HepG2 (cell line): ENCODE data around the gene COBL. TPM values are rescaled to one million over a fixed set of nuclear protein-coding genes. Genes with fewer than 3 reads are reported as not detected.
A peak's percentile ranks its signal among the peaks of the same experiment; 100 is the strongest.

Experiments
- ARID2 ChIP-seq: sonication (generic); formaldehyde crosslinking; IDR thresholded peaks from 2 replicates; pipeline ENCODE4 v1.8.1; 2022; ENCODE audit warnings: mild to moderate bottlenecking, missing genetic modification reagents, borderline replicate concordance
- BRD4 ChIP-seq: sonication (generic); formaldehyde crosslinking; IDR thresholded peaks from 2 replicates; pipeline ENCODE4 v1.4.0; 2020; ENCODE audit warnings: missing genetic modification reagents
- ELF3 ChIP-seq: IDR thresholded peaks from 2 replicates; pipeline ENCODE4 v1.6.1; 2016; ENCODE audit warnings: missing genetic modification reagents, missing compliant biosample characterization
- EZH2 ChIP-seq: conservative IDR thresholded peaks from 2 replicates; pipeline ENCODE4 v1.6.1; 2012; ENCODE audit warnings: mild to moderate bottlenecking, low read depth, low read length, moderate library complexity
- MIER2 ChIP-seq: IDR thresholded peaks from 2 replicates; pipeline ENCODE4 v1.6.1; 2016; ENCODE audit warnings: missing biosample characterization, missing genetic modification reagents
- NFE2L2 ChIP-seq: fragments of 150-350 bp; IDR thresholded peaks from 2 replicates; pipeline ENCODE4 v1.6.1; 2014; ENCODE audit warnings: low read length
- NFYC ChIP-seq: IDR thresholded peaks from 2 replicates; pipeline ENCODE4 v1.6.1; 2016; ENCODE audit warnings: missing genetic modification reagents, missing compliant biosample characterization
- PPARG ChIP-seq: conservative IDR thresholded peaks from 2 replicates; pipeline ENCODE4 v1.6.1; 2016; ENCODE audit warnings: missing biosample characterization, missing genetic modification reagents
- RFXAP ChIP-seq: sonication (generic); formaldehyde crosslinking; IDR thresholded peaks from 2 replicates; pipeline ENCODE4 v1.4.0; 2020; ENCODE audit warnings: missing genetic modification reagents, borderline replicate concordance
- RNF2 ChIP-seq: fragments of 450-650 bp; conservative IDR thresholded peaks from 2 replicates; pipeline ENCODE4 v1.6.1; 2016; ENCODE audit warnings: low read depth
- SMAD9 ChIP-seq: sonication (generic); formaldehyde crosslinking; IDR thresholded peaks from 2 replicates; pipeline ENCODE4 v1.5.1; 2020; ENCODE audit warnings: mild to moderate bottlenecking, missing genetic modification reagents
- STAT6 ChIP-seq: sonication (generic); formaldehyde crosslinking; IDR thresholded peaks from 2 replicates; pipeline ENCODE4 v1.4.0; 2020; ENCODE audit warnings: missing genetic modification reagents, mild to moderate bottlenecking, borderline replicate concordance
- THAP8 ChIP-seq: sonication (generic); formaldehyde crosslinking; IDR thresholded peaks from 2 replicates; pipeline ENCODE4 v1.5.1; 2020; ENCODE audit warnings: missing genetic modification reagents, mild to moderate bottlenecking, borderline replicate concordance
- TSC22D2 ChIP-seq: sonication (generic); formaldehyde crosslinking; IDR thresholded peaks from 2 replicates; pipeline ENCODE4 v1.5.1; 2020; ENCODE audit warnings: missing genetic modification reagents, mild to moderate bottlenecking, borderline replicate concordance
- ZBTB7A ChIP-seq: sonication (generic); formaldehyde crosslinking; IDR thresholded peaks from 2 replicates; pipeline ENCODE4 v1.8.0; 2022; ENCODE audit warnings: mild to moderate bottlenecking, missing genetic modification reagents
- ZEB1 ChIP-seq: IDR thresholded peaks from 2 replicates; pipeline ENCODE4 v1.6.1; 2012; ENCODE audit warnings: mild to moderate bottlenecking, low read depth, inconsistent platforms; ENCODE audit not compliant: insufficient replicate concordance
- ZNF205 ChIP-seq: IDR thresholded peaks from 2 replicates; pipeline ENCODE4 v1.6.1; 2018; ENCODE audit warnings: missing biosample characterization, missing genetic modification reagents
- ZNF253 ChIP-seq: sonication (generic); formaldehyde crosslinking; IDR thresholded peaks from 2 replicates; pipeline ENCODE4 v1.8.0; 2022; ENCODE audit warnings: mild to moderate bottlenecking, missing genetic modification reagents, borderline replicate concordance
- ZNF263 ChIP-seq: sonication (generic); formaldehyde crosslinking; IDR thresholded peaks from 2 replicates; pipeline ENCODE4 v1.4.0; 2020; ENCODE audit warnings: missing genetic modification reagents
- ZNF274 ChIP-seq: sonication (generic); formaldehyde crosslinking; IDR thresholded peaks from 2 replicates; pipeline ENCODE4 v1.5.1; 2020; ENCODE audit warnings: mild to moderate bottlenecking, missing genetic modification reagents
- ZNF614 ChIP-seq: IDR thresholded peaks from 2 replicates; pipeline ENCODE4 v1.6.1; 2018; ENCODE audit warnings: missing biosample characterization, missing genetic modification reagents, inconsistent platforms, borderline replicate concordance
- ZNF782 ChIP-seq: sonication (generic); formaldehyde crosslinking; IDR thresholded peaks from 2 replicates; pipeline ENCODE4 v1.4.0; 2020; ENCODE audit warnings: missing genetic modification reagents, mild to moderate bottlenecking, borderline replicate concordance
- polyA plus RNA-seq, 8 experiments: library from polyadenylated mRNA; depleted of rRNA in 3 of 8; stranded (reverse) in 7 of 8; unstranded in 1 of 8; fragments of >200 nt; fragmentation: Illumina TruSeq in 4 of 8; extraction: Trizol in 4 of 8; gene quantifications; 2 replicates each; pipeline versions ENCODE4 v1.2.1 to v1.2.3, GENCODE V29; 2011 to 2016; ENCODE audit warnings: low read depth in 4 of 8, missing spikeins in 1 of 8, mixed read lengths in 1 of 8; ENCODE audit not compliant: insufficient read depth in 1 of 8
- total RNA-seq, 5 experiments: library from RNA; depleted of rRNA; stranded (reverse); fragments of >200 nt; fragmentation: Illumina TruSeq; extraction: Trizol; gene quantifications; 2 replicates each; pipeline ENCODE4 v1.2.3, GENCODE V29; 2016; ENCODE audit warnings: low read depth in 1 of 5
- TF ChIP-seq, protein P1 (sequence below): sonication (generic); formaldehyde crosslinking; IDR thresholded peaks from 2 replicates; pipeline ENCODE4 v1.4.0; 2020; ENCODE audit warnings: missing genetic modification reagents
- TF ChIP-seq, protein P2 (sequence below): sonication (generic); formaldehyde crosslinking; IDR thresholded peaks from 2 replicates; pipeline ENCODE4 v1.4.0; 2020; ENCODE audit warnings: missing genetic modification reagents, borderline replicate concordance

The COBL gene
- total and polyA plus RNA-seq, 2 of the 13 experiments (the other 11 are each of a cell fraction or from before 2014, with no cell fraction given): 3.8 to 4.9 TPM

- no peak for TF ChIP-seq TSC22D2
- TF ChIP-seq ZNF263 (CRISPR knock-in tag): no peak
- TF ChIP-seq EZH2: no peak
- TF ChIP-seq SMAD9: no peak
- TF ChIP-seq ZNF253 (CRISPR knock-in tag): no peak
- no peak for TF ChIP-seq ZBTB7A (CRISPR knock-in tag)
- no peak for TF ChIP-seq BRD4 (CRISPR knock-in tag)
- peak; percentile 25 for TF ChIP-seq ZEB1
- TF ChIP-seq ZNF614 (CRISPR knock-in tag): no peak
- TF ChIP-seq, protein P1, sequence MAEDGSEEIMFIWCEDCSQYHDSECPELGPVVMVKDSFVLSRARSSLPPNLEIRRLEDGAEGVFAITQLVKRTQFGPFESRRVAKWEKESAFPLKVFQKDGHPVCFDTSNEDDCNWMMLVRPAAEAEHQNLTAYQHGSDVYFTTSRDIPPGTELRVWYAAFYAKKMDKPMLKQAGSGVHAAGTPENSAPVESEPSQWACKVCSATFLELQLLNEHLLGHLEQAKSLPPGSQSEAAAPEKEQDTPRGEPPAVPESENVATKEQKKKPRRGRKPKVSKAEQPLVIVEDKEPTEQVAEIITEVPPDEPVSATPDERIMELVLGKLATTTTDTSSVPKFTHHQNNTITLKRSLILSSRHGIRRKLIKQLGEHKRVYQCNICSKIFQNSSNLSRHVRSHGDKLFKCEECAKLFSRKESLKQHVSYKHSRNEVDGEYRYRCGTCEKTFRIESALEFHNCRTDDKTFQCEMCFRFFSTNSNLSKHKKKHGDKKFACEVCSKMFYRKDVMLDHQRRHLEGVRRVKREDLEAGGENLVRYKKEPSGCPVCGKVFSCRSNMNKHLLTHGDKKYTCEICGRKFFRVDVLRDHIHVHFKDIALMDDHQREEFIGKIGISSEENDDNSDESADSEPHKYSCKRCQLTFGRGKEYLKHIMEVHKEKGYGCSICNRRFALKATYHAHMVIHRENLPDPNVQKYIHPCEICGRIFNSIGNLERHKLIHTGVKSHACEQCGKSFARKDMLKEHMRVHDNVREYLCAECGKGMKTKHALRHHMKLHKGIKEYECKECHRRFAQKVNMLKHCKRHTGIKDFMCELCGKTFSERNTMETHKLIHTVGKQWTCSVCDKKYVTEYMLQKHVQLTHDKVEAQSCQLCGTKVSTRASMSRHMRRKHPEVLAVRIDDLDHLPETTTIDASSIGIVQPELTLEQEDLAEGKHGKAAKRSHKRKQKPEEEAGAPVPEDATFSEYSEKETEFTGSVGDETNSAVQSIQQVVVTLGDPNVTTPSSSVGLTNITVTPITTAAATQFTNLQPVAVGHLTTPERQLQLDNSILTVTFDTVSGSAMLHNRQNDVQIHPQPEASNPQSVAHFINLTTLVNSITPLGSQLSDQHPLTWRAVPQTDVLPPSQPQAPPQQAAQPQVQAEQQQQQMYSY (CRISPR knock-in tag): no peak
- no peak for TF ChIP-seq ZNF274 (CRISPR knock-in tag)
- TF ChIP-seq RNF2: no peak
- TF ChIP-seq NFE2L2: no peak
- TF ChIP-seq ZNF782 (CRISPR knock-in tag): no peak
- TF ChIP-seq ELF3 (CRISPR knock-in tag): no peak
- TF ChIP-seq THAP8 (CRISPR knock-in tag): no peak
- TF ChIP-seq ARID2: no peak
- TF ChIP-seq PPARG (CRISPR knock-in tag): peak; percentile 32; the same call in 1 of the 2 replicates
- no peak for TF ChIP-seq STAT6 (CRISPR knock-in tag)
- TF ChIP-seq, protein P2, sequence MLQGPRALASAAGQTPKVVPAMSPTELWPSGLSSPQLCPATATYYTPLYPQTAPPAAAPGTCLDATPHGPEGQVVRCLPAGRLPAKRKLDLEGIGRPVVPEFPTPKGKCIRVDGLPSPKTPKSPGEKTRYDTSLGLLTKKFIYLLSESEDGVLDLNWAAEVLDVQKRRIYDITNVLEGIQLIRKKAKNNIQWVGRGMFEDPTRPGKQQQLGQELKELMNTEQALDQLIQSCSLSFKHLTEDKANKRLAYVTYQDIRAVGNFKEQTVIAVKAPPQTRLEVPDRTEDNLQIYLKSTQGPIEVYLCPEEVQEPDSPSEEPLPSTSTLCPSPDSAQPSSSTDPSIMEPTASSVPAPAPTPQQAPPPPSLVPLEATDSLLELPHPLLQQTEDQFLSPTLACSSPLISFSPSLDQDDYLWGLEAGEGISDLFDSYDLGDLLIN (CRISPR knock-in tag): no peak
- TF ChIP-seq NFYC: no peak
- 0 out of 2 replicates have a peak, but pooled peaks have one; percentile 42 for TF ChIP-seq ZNF205 (CRISPR knock-in tag)
- TF ChIP-seq MIER2: no peak
- TF ChIP-seq RFXAP: no peak
These were observed 11.8 kb upstream of the COBL start (continued) for GRCh38 chr7:51328351-51328801.
